Smooth muscle cell of the umbilical artery (primary cell): ENCODE measurements around the gene HMCES. TPM values are rescaled to one million over a fixed set of nuclear protein-coding genes. Genes with fewer than 3 reads are reported as not detected.

Source experiments
- total RNA-seq: library from RNA; depleted of rRNA; stranded (reverse); fragments of >200 nt; gene quantifications from 2 replicates; pipeline ENCODE4 v1.2.3, GENCODE V29; 2014

Gene HMCES
- 9.8 and 18.5 TPM in 2 replicates for total RNA-seq

GRCh38 chr3:129278439-129278965 lies at the start of gene HMCES:
TSS of gene HMCES (plus strand) at chr3:129278870. CDS start at chr3:129279733, 863 bp downstream.

GRCh38 chr3:129249284-129250065 lies 29.2 kb upstream of the HMCES start, which contains the start of gene COPG1:
TSS of gene COPG1 (plus strand) at chr3:129249606. CDS start at chr3:129249710, 104 bp downstream.

Other genes with a start within 250 kb of the HMCES start
- not detected in 2 replicates for gene GP9, start 218.1 kb upstream of the HMCES start, total RNA-seq
- gene RAB43, start 157.1 kb upstream of the HMCES start, total RNA-seq: 10.7 and 33.1 TPM in 2 replicates
- 21.4 and 22.9 TPM in 2 replicates for gene ISY1, start 117.8 kb upstream of the HMCES start, total RNA-seq
- 187 and 233 TPM in 2 replicates for gene CNBP, start 95.0 kb upstream of the HMCES start, total RNA-seq
- gene COPG1, start 29.3 kb upstream of the HMCES start, total RNA-seq: 412 and 487 TPM in 2 replicates
- gene EFCAB12, start 149.8 kb downstream of the HMCES start, total RNA-seq: 0.05 TPM in 1 of 2 replicates, not detected in the other
- gene MBD4, start 161.1 kb downstream of the HMCES start, total RNA-seq: 21.9 and 28.8 TPM in 2 replicates
- 22.1 and 26.4 TPM in 2 replicates for gene IFT122, start 161.4 kb downstream of the HMCES start, total RNA-seq
- gene RHO, start 249.8 kb downstream of the HMCES start, total RNA-seq: not detected in 2 replicates